ENCODE data around the gene CRIP2. TPM values are rescaled to one million over a fixed set of nuclear protein-coding genes. Genes with fewer than 3 reads are reported as not detected.

Gene CRIP2
- total and polyA plus RNA-seq, 2 of the 13 experiments (the other 11 are each of a cell fraction or from before 2014, with no cell fraction given): 31.6 to 37.9 TPM

DNA sequence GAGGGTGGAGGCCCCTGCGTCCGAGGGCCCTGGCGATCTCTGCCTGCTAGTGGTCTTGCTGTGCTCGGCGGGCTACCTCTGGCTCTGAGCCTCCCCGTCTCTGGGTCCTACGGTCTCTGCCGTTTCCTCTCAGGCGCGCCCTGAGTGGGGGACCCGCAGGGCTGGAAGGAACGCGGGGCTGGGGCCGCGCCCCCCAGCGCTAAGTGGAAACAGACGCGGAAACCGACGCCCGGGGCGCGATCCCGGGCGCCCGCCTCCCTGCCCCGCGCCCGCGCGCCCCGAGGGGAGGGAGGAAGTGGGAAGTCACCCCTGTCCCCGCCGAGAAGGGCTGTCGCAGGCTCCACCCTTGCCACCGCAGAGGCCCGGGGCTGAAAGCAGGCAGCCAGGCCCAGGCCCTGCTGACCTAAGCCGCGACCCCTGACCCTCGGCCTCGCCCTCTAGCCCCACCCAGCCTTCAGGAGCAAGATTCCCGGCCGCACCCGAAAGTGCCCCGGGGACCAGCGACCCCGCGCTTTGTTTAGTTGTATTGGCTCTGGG, 12.9 kb downstream of the CRIP2 start (continued):
- TF ChIP-seq AGO1 (IDR thresholded peaks at IDR 0.05; ENCODE audit: low read depth, low read length, poor library complexity, severe bottlenecking) (peak; percentile 89), POLR2AphosphoS2 (IDR thresholded peaks at IDR 0.05; ENCODE audit: low read depth, low read length) (no peak), RBFOX2 (IDR thresholded peaks at IDR 0.05; ENCODE audit: low read depth, low read length) (peak; percentile 63; the same call in 1 of the 2 replicates), SP140L (CRISPR knock-in tag; IDR thresholded peaks at IDR 0.05; ENCODE audit: borderline replicate concordance) (no peak), ETV6 (CRISPR knock-in tag; conservative IDR thresholded peaks at IDR 0.05) (no peak), JUNB (CRISPR knock-in tag; IDR thresholded peaks at IDR 0.05; ENCODE audit: borderline replicate concordance) (no peak), SRSF1 (optimal IDR thresholded peaks at IDR 0.05; ENCODE audit: low read depth, low read length) (no peak), MTF1 (CRISPR knock-in tag; IDR thresholded peaks at IDR 0.05) (no peak), DPF2 (CRISPR knock-in tag; IDR thresholded peaks at IDR 0.05; ENCODE audit: borderline replicate concordance, low read depth) (no peak), FIP1L1 (IDR thresholded peaks at IDR 0.05; ENCODE audit: borderline replicate concordance, insufficient read depth, low read depth, low read length) (no peak), BRD4 (CRISPR knock-in tag; IDR thresholded peaks at IDR 0.05) (no peak), NFATC3 (CRISPR knock-in tag; IDR thresholded peaks at IDR 0.05) (no peak), STAT5B (CRISPR knock-in tag; IDR thresholded peaks at IDR 0.05) (no peak), ZNF576 (CRISPR knock-in tag; IDR thresholded peaks at IDR 0.05) (no peak), KAT2B (IDR thresholded peaks at IDR 0.05; ENCODE audit: borderline replicate concordance, low read depth, low read length) (no peak), ZSCAN20 (CRISPR knock-in tag; IDR thresholded peaks at IDR 0.05; ENCODE audit: borderline replicate concordance) (no peak), ZNF670 (CRISPR knock-in tag; IDR thresholded peaks at IDR 0.05; ENCODE audit: borderline replicate concordance) (no peak), PCBP2 (optimal IDR thresholded peaks at IDR 0.05; ENCODE audit: low read depth, low read length, poor library complexity, severe bottlenecking) (no peak), PRMT3 (CRISPR knock-in tag; IDR thresholded peaks at IDR 0.05; ENCODE audit: borderline replicate concordance, low read depth) (no peak), ZZZ3 (CRISPR knock-in tag; IDR thresholded peaks at IDR 0.05; ENCODE audit: borderline replicate concordance) (no peak), ZBTB7B (CRISPR knock-in tag; IDR thresholded peaks at IDR 0.05) (peak; percentile 21; the same call in 1 of the 2 replicates), PATZ1 (CRISPR knock-in tag; IDR thresholded peaks at IDR 0.05) (0 out of 2 replicates have a peak, but pooled peaks have one; percentile 10), ELF1 (CRISPR knock-in tag; IDR thresholded peaks at IDR 0.05) (no peak), NR2F6 (IDR thresholded peaks at IDR 0.05) (peak; percentile 52), NR2F6 (CRISPR knock-in tag; IDR thresholded peaks at IDR 0.05) (peak; percentile 70), ZNF777 (CRISPR knock-in tag; IDR thresholded peaks at IDR 0.05) (peak; percentile 64; the same call in 1 of the 2 replicates), DR1 (CRISPR knock-in tag; IDR thresholded peaks at IDR 0.05) (no peak), ASH2L (IDR thresholded peaks at IDR 0.05; ENCODE audit: insufficient read length, low read depth, low read length) (no peak)
- TF ChIP-seq, protein P1, sequence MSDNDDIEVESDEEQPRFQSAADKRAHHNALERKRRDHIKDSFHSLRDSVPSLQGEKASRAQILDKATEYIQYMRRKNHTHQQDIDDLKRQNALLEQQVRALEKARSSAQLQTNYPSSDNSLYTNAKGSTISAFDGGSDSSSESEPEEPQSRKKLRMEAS (IDR thresholded peaks at IDR 0.05): no peak
- TF ChIP-seq, protein P2, sequence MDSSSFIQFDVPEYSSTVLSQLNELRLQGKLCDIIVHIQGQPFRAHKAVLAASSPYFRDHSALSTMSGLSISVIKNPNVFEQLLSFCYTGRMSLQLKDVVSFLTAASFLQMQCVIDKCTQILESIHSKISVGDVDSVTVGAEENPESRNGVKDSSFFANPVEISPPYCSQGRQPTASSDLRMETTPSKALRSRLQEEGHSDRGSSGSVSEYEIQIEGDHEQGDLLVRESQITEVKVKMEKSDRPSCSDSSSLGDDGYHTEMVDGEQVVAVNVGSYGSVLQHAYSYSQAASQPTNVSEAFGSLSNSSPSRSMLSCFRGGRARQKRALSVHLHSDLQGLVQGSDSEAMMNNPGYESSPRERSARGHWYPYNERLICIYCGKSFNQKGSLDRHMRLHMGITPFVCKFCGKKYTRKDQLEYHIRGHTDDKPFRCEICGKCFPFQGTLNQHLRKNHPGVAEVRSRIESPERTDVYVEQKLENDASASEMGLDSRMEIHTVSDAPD (CRISPR knock-in tag; IDR thresholded peaks at IDR 0.05): no peak

All from HepG2 (cell line).